Endometrial microvascular endothelial cells (primary cell): Measurements from ENCODE around the gene LONP1. TPM values are rescaled to one million over a fixed set of nuclear protein-coding genes. Genes with fewer than 3 reads are reported as not detected.

Source experiments
- in situ Hi-C: cut with HindIII; loops from 2 replicates; pipeline ENCODE4 v1.10.0; 2017; ENCODE audit warnings: low sequenced_read_pairs, low pct_unique_long_range_greater_than_20kb; ENCODE audit errors: inconsistent ontology term
- total RNA-seq: library from RNA; depleted of rRNA; stranded (reverse); fragments of >200 nt; gene quantifications from one replicate; pipeline ENCODE4 v1.2.3, GENCODE V29; 2015; ENCODE audit errors: inconsistent ontology term

The LONP1 gene
- total RNA-seq, 1 donor from 2014 or later, result 95.7 TPM

- in situ Hi-C loops, result no loop called here
Observed at GRCh38 chr19:5681391-5682106, 38.4 kb downstream of the LONP1 start.

GRCh38 chr19:5680437-5681368 is 39.2 kb downstream of the LONP1 start, which contains the start of the genes HSD11B1L and MICOS13:
Gene HSD11B1L (plus strand): TSS chr19:5681027. CDS start chr19:5684833, 3,806 bp downstream.
Gene MICOS13 (minus strand): TSS chr19:5680516. CDS start chr19:5680486, 30 bp downstream.
- in situ Hi-C loops, result no loop called here

- in situ Hi-C loops, result no loop called here
Observed at GRCh38 chr19:5680084-5680436, 39.9 kb downstream of the LONP1 start.

- in situ Hi-C loops, result no loop called here
Observed at GRCh38 chr19:5679289-5680083, 40.5 kb downstream of the LONP1 start.

- in situ Hi-C loops, result no loop called here
Observed at GRCh38 chr19:5678071-5678718, 41.8 kb downstream of the LONP1 start.

- in situ Hi-C loops, result no loop called here
Observed at GRCh38 chr19:5677580-5677979, 42.4 kb downstream of the LONP1 start.

GRCh38 chr19:5677136-5677535 is 42.8 kb downstream of the LONP1 start:
- in situ Hi-C loops, result no loop called here

- in situ Hi-C loops, result no loop called here
Observed at GRCh38 chr19:5676772-5677105, 43.2 kb downstream of the LONP1 start.

GRCh38 chr19:5676105-5676771 is 43.7 kb downstream of the LONP1 start:
- in situ Hi-C loops, result no loop called here

GRCh38 chr19:5674714-5675113 is 45.2 kb downstream of the LONP1 start:
- in situ Hi-C loops, result no loop called here

- in situ Hi-C loops, result no loop called here
Observed at GRCh38 chr19:5673752-5674151, 46.2 kb downstream of the LONP1 start.

- in situ Hi-C loops, result no loop called here
Observed at GRCh38 chr19:5672708-5673459, 47.1 kb downstream of the LONP1 start.

GRCh38 chr19:5671600-5671999 is 48.3 kb downstream of the LONP1 start:
- in situ Hi-C loops, result no loop called here

- in situ Hi-C loops, result no loop called here
Observed at GRCh38 chr19:5669212-5669611, 50.7 kb downstream of the LONP1 start.

GRCh38 chr19:5667751-5668271 is 52.1 kb downstream of the LONP1 start:
- in situ Hi-C loops, result no loop called here

GRCh38 chr19:5666921-5667610 is 52.9 kb downstream of the LONP1 start:
- in situ Hi-C loops, result no loop called here
